Raji (cell line): ENCODE data around the gene ZNF462.

ENCODE experiments used
- POLR2A ChIP-seq: IDR thresholded peaks from 2 replicates; pipeline ENCODE4 v1.6.1; 2011; ENCODE audit warnings: low read depth, low read length, control low read depth; ENCODE audit not compliant: insufficient read depth

ZNF462 gene

DNA sequence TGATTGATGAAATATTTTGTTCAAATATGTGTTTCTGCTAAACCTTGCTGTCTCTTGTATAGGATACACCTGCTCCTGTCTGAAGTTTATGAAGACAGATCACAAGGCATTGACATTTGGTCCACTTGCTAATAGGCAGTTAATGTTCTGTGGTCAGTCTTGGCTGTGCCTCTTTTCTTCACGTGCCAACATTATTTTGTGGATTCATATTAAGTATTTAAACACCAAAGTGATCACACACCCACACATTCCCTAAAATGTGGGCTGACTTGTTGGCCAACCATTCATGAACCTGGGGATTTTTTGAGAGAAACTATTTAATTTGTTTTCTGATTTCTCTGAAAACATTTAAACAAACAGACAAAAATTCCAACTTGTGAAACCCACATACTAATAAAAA, 33.7 kb downstream of the ZNF462 start:
- TF ChIP-seq POLR2A, result no peak

DNA sequence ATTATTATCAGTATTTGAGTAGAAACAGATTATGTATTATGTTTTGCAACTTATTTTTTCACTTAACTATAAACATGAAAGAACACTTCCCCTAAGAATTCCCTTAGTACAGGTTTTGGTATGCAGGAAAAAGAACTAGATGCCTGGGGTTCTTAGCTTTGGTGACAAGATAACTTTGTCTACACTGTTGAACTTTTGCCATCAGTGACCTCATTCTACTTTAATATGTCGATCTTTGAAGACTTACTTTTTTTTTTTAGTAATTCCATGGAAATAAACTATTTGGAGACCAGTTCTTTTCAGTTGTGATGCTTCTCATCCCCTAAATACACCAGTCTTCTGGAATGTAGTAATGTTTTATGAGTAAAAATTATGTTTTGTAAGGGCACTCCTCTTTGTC, 34.3 kb downstream of the ZNF462 start:
- TF ChIP-seq POLR2A, result no peak

DNA sequence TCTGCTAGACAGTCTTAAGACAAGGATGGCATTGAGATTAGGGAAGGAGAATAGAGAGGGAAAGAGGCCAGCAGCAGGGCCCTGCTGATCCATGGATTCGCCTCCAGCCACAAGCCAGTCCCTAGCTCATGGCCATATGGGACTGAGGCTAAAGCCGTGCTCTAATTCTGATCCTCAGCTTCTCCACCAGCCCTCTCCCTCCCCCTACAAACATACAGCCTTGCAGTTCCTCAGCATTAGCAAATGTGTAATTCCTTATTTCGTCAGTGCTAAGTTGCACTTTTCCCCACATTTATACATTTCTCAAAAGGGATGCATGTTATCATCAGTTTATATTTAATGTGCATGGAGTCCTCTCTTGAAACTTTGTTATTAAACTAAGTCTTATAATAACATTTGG, 34.8 kb downstream of the ZNF462 start:
- no peak for TF ChIP-seq POLR2A

DNA sequence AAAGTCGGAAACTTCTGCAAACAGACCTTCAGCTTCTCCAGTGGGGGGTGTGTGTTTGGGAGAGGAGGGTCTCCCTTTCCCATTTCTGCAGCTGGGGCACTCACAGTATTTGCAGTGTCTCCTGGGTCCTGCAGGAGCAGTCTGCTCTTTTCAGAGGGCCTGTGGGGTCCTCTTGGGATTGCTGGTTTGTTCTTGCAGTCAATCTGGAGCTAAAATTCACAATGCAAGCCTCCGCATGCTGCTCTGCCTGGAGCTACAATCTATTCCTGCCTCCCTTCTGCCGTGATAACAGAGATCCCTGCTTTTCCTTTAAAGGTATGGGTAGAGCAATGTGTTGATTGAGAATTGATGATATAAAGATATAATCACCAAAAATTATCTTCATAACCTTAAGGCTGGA, 43.2 kb downstream of the ZNF462 start:
- TF ChIP-seq POLR2A, result no peak

DNA sequence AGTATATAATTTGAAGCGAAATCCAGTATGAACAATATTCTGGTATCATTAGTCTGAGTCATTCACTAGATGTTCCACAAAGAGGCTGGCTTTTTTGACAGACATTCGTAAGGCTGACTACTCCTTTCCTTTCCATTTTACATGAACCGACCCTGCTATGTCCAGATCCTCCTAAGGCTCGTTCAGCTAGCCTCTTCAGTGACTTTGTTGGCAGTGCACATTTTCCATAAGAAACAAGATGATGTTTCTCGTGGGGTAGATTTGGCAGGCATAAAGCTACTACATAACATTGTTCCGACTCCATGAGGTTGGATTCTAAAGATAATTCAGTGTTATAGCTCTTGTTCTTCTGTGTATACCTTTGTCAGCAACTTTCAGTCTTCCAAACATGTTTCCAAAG, 49.0 kb downstream of the ZNF462 start:
- TF ChIP-seq POLR2A, result no peak

DNA sequence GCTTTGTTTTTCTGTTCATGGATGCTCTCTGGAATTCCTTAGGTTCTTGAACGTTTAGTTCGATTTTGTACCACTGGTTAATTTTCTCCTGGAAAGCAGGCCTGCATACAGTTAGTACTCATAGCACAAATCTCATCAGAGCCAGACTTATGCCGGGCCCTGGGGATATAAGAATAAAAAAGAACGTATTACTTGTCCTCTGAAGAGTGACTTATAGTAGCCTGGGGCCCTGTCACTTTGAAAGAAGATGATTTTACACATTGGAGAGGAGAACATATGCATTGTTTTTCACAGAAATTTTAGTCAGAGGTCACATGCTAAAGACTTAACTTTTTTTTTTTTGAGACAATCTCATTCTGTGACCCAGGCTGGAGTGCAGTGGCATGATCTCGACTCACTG, 50.3 kb downstream of the ZNF462 start:
- no peak for TF ChIP-seq POLR2A

DNA sequence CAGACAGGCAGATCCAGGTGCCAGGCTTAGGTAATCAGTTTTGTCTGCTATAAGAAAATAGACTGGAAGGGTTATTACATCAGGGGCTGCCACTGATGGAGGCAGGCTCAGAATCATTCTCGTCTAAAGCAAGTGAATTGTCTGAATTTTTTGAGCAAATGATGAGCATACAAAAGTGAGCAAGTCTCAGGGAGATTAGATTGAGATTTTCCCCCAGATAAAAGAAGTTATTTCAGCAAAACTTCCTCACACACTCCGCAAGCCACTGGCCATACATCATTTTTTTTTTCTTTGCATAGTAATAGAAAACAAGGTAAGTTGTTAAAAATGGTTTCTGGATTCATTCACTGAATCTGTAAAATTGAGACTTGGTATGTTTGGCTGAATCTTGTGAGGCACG, 52.9 kb downstream of the ZNF462 start:
- no peak for TF ChIP-seq POLR2A

DNA sequence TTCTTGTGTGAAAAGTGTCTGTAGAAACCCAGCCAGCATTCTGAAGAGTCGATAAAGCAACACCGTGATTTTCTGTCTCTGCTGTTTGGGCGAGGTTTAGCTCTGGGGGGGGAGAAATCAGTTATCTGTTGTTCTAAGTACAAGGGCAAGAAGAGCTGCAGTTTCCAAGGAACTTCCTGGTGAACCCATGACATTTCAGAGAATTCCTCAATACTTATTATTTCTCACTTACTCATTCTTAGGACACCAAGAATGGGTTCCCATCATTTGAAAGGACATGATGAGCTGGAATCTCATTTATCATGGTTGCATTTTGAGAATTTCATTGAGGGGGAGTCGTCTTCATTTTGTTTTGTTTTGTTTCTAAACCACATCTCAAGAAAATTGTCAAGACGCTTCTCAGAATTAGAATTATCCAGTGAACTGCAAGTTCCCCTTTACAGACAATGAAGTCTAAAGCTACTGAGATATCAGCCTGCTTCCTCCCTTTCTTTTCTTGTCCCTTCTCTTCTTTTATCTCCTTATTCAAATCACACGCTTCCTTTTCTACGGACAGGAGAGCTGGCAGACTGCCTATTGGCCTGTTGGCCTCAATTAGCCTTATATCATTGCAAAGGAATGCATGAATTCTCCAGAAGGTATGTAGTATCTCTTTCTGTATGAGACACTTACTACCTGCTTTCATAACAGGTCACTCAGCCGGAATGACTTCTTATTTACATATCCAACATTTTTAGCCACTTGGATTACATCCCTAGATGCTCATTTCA, 53.7 kb downstream of the ZNF462 start:
- TF ChIP-seq POLR2A, result no peak

DNA sequence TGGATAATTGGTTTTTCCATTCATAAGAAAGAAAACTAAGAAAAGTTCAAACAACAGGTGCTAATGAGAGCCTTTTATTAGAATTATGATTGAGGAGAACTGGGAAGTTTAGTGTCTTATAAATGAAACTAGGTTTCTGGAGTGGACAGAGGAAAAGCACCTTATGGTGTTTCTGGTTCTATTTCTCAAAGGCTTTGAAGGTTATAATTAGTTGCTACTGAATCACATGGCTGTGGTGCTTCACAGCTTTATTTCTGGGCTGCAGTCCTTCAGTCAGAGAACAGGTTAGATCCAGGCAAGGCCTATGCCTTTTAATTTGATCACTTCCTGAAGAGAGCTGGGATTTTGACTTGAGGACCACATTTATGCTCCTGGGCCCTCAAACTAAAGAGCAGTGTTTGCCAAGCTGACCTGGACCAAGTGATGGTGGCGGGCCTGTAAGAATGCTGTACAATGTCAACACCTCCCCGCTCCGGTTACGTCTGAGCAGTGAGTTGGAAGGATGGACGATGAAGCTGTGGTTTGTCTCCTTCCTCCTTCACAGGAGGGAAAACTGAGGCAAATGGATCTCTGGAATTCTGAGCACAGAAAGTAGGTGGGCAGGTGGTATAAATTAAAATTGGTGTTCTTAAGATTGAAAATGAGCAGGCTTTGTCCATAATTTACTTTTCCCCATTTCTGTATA, 56.0 kb downstream of the ZNF462 start:
- TF ChIP-seq POLR2A, result no peak

DNA sequence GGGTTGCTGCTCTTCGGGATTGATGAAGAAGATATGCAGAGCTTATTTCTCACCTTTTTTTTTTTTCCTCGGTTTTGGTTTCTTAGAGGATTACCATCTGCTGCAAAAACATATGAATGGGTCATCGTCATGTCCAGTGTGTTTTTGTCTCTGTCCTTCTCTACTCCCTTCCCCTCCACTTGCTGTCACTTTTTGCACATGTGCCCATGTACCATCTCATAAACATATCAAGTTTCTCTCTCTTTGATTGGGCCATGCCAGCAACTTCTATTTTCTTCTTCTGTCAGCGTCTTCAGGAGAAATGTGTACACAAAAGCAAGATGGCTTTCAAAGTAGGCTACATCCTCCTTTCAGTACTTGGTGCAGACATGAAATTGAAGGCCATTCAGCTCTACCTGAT, 57.1 kb downstream of the ZNF462 start:
- no peak for TF ChIP-seq POLR2A

DNA sequence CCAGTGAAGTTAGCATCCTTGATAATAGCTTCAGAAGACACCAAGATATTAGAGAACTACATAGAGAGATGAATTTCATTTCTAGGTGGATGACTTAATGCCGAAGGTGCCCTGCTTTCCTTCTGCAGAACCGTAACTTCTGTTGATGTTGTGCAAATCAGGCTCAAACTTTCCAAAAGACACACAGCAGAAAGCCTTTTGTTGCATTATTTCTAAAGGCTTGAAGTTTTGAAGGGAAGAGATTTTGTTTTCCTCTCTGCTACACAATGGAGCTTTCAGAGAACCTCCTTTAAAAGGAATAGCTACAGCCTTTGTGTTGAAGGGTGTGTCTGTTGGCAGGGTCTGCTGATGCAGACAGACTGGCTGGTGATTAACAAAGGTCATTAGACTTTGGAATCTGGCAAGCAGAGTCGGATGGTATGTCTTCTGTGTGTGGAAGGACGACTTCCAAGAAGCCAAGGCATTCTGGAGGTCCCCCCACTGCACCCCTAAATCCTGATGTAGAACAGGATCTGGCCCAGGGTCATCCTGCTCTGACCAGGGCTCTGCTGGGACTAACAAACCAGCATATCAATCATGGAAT, 57.8 kb downstream of the ZNF462 start:
- no peak for TF ChIP-seq POLR2A

DNA sequence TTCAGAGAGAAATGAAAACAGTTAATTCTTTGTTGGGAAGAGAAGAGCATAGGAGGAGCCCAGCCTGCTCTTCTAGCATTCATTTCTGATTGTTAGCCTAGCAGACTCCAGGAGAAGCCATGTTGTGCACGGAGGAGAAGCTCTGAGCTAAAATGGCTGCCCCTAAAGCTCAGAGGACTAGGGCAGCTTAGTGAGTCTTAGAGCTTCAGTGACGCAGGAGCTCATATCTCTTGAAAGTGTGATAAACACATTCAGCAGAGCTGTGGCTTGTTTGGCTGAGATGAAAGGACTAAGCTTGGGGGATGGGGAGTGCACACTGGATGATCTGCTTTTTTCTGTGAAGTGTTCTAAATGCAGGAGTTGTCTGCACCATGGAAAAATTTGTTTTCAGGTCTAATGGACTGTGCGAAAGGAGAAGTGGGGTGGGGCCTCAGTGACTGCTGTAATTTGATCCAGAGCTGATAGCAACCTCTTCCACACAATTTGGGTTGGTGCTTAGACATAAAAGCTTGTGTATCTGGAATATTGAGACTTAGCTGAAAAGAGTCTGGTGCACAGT, 58.5 kb downstream of the ZNF462 start:
- TF ChIP-seq POLR2A, result no peak

DNA sequence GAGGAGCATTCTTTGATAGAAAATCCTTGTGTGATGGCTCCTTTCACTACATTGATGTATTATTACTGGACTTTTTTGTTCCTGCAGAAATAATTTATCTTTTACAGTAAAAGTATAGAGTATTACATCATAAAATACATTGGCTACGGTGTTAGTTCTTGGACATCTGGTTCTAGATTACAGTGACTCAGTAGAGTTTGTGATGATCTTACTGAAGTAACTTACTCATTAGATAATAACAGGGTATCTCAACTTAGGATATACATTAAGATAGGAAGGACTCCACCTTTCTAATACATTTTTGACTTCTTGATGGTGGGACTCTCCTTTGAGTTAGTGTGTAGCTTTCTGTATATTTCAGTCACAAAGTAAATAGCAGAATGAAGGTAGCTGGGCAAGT, 59.1 kb downstream of the ZNF462 start:
- TF ChIP-seq POLR2A, result no peak

DNA sequence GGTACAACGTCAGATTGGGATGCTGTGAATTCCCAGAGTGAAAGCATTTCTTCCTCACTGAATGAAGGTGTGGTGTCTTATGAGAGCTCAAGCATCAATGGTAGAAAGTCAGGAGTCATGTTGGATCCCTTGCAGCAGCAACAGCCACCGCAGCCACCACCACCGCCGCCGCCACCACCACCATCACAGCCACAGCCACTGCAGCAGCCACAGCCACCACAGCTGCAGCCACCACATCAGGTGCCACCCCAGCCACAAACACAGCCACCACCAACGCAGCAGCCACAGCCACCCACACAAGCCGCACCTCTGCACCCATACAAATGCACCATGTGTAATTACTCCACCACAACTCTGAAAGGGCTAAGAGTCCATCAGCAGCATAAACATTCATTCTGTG, 62.4 kb downstream of the ZNF462 start:
- TF ChIP-seq POLR2A, result no peak

DNA sequence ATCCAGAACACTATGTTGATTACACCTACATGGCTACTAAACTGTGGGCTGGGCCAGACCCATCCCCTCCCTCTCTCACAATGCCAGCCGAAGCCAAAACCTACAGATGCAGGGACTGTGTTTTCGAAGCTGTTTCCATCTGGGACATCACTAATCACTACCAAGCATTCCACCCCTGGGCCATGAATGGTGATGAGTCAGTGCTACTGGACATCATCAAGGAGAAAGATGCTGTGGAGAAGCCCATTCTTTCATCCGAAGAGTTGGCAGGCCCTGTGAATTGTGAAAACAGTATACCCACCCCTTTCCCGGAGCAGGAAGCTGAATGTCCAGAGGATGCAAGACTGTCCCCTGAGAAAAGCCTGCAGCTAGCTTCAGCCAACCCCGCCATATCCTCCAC, 65.0 kb downstream of the ZNF462 start:
- TF ChIP-seq POLR2A, result no peak

DNA sequence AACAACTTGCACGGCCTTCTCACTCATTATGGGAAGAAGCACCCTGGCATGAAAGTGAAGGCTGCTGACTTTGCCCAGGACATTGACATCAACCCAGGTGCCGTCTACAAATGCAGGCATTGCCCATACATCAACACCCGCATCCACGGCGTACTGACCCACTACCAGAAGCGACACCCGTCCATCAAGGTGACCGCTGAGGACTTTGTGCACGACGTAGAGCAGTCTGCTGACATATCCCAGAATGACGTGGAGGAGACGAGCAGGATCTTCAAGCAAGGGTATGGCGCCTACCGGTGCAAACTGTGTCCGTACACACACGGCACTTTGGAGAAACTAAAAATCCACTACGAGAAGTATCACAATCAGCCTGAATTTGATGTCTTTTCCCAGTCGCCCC, 65.4 kb downstream of the ZNF462 start:
- no peak for TF ChIP-seq POLR2A

DNA sequence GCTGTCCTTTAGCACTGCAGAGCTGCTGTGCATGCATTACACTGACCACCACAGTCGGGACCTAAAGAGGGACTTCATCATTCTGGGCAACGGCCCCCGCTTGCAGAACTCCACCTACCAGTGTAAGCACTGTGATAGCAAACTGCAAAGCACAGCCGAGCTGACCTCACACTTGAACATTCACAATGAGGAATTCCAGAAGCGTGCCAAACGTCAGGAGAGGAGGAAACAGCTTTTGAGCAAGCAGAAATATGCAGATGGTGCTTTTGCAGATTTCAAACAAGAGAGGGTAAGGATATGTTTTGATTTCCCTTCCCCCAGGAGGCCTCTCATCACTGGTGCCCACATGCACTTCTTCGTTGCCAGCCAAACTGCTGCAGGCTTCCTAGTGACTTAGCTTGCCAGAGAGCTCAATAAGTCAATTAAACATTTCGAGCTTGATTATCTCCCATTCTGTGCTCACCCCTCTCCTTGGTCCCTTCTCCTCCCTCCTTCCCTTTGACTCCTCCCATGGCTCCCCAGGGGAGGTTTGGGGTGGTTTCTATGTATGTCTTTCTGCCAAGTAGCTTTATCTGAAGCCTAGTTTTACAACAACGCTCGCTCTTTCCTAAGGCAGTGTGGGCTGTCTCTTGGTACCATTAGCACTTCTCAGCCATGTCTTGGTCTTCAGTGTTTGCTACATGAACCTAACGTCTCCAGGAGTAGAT, 66.7 kb downstream of the ZNF462 start:
- no peak for TF ChIP-seq POLR2A
